Esophagus muscularis mucosa (tissue), 4 donors: Measurements from ENCODE around the gene PLEKHA6. TPM values are rescaled to one million over a fixed set of nuclear protein-coding genes. Genes with fewer than 3 reads are reported as not detected.

ENCODE experiments used
- DNase-seq: peaks from one replicate; pipeline ENCODE4 v3.0.0-alpha.2; 2017; ENCODE audit errors: extremely low spot score
- H3K27ac ChIP-seq, 4 donors: fragments of 200-600 bp; sonication (generic); replicated peaks in 1 of 4; 1 replicate in 3 of 4; 2 replicates in 1 of 4; pipeline ENCODE4 v1.5.1; 2016 to 2019; ENCODE audit warnings: mild to moderate bottlenecking in 1 of 4
- H3K27me3 ChIP-seq, 4 donors: fragments of 200-600 bp; sonication (generic); one replicate each; pipeline versions ENCODE4 v1.5.1 to v1.6.0; 2016 to 2019
- H3K36me3 ChIP-seq, 4 donors: fragments of 200-600 bp; sonication (generic); one replicate each; pipeline ENCODE4 v1.5.1; 2016 to 2019
- H3K4me1 ChIP-seq, 4 donors: fragments of 200-600 bp; sonication (generic); one replicate each; pipeline ENCODE4 v1.5.1; 2016 to 2019
- H3K4me3 ChIP-seq, 4 donors: fragments of 200-600 bp; sonication (generic); 1 replicate in 2 of 4; 2 replicates in 2 of 4; pipeline ENCODE4 v1.5.1; 2016 to 2019; ENCODE audit warnings: mild to moderate bottlenecking in 4 of 4, moderate library complexity in 1 of 4
- H3K9me3 ChIP-seq, 4 donors: fragments of 200-600 bp; sonication (generic); 1 replicate in 3 of 4; 2 replicates in 1 of 4; pipeline ENCODE4 v1.5.1; 2016 to 2019
- EP300 ChIP-seq: sonication (generic); formaldehyde crosslinking; IDR thresholded peaks from one replicate; pipeline ENCODE4 v1.6.1; 2017; ENCODE audit warnings: antibody characterized with exemption
- POLR2A ChIP-seq: fragments of 450-650 bp; IDR thresholded peaks from one replicate; pipeline ENCODE4 v1.6.1; 2017; ENCODE audit warnings: antibody characterized with exemption, moderate library complexity, mild to moderate bottlenecking, low read depth
- POLR2AphosphoS5 ChIP-seq, 2 donors: sonication (generic); formaldehyde crosslinking; IDR thresholded peaks; one replicate each; pipeline ENCODE4 v1.6.1; 2017; ENCODE audit warnings: antibody characterized with exemption in 2 of 2
- WGBS: methylation state at CpG from one replicate; pipeline ENCODE4 v1.1.5; 2018; 5-methylcytosine and 5-hydroxymethylcytosine counted together
- intact Hi-C: fragments of 100-400 bp; cut with DNase I; formaldehyde crosslinking; loops from one replicate; pipeline ENCODE4 v1.15.1; 2023
- total RNA-seq, 4 donors: library from RNA; depleted of rRNA; stranded (reverse); fragments of >200 nt; gene quantifications; one replicate each; pipeline versions ENCODE4 v1.1.0 to v1.2.1, GENCODE V29; 2016
- TF ChIP-seq, protein P1 (sequence below), 3 experiments: fragments of 200-600 bp in 2 of 3; fragments of 450-650 bp in 1 of 3; sonication (generic) in 2 of 3; IDR thresholded peaks; one replicate each; pipeline ENCODE4 v1.5.1; 2017 to 2019; ENCODE audit warnings: antibody characterized with exemption in 3 of 3, mild to moderate bottlenecking in 2 of 3, moderate library complexity in 1 of 3

PLEKHA6 gene, protein sequence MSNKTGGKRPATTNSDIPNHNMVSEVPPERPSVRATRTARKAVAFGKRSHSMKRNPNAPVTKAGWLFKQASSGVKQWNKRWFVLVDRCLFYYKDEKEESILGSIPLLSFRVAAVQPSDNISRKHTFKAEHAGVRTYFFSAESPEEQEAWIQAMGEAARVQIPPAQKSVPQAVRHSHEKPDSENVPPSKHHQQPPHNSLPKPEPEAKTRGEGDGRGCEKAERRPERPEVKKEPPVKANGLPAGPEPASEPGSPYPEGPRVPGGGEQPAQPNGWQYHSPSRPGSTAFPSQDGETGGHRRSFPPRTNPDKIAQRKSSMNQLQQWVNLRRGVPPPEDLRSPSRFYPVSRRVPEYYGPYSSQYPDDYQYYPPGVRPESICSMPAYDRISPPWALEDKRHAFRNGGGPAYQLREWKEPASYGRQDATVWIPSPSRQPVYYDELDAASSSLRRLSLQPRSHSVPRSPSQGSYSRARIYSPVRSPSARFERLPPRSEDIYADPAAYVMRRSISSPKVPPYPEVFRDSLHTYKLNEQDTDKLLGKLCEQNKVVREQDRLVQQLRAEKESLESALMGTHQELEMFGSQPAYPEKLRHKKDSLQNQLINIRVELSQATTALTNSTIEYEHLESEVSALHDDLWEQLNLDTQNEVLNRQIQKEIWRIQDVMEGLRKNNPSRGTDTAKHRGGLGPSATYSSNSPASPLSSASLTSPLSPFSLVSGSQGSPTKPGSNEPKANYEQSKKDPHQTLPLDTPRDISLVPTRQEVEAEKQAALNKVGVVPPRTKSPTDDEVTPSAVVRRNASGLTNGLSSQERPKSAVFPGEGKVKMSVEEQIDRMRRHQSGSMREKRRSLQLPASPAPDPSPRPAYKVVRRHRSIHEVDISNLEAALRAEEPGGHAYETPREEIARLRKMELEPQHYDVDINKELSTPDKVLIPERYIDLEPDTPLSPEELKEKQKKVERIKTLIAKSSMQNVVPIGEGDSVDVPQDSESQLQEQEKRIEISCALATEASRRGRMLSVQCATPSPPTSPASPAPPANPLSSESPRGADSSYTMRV
- total RNA-seq = 10 to 100 TPM; 11.9 to 22.4 (median 15.9) TPM

DNA sequence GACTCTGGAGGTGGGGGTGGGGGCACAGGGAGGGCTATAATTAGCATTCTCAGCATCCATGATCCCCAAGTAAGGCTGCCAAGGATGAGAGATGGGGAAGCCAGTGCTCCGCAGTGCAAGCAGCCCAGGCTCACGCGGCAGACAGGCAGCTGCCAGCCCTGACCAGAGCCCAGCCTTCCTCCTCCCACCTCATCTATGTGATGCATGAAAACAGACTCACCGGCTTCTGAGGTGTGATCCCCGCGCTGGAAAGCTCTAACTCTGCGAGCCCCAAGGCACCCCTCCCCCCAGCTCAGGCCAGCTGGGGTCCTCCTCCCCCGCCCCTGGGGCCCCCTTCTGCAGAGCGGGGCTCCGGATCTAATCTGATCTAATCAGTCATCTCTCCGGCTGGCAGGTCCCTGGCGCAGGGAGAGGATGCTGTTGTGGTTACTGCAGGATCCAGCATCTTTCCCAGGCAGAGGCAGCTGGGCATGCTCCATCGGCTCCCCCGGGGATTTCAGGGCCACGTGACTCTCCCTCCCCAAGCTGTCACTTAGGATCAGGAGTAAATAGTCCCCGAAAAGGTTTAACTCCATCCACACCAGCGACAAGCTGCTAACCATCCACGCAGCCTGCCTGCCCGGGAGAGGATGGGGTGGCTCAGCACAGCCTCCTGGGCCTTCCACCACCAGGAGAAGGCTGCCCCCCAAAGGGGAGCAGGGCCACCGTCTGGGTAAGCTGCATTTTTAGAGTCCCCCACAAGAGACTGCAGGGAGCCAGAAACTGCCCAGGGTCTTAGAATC lies at the start of gene PLEKHA6:
TSS of gene PLEKHA6 (minus strand) at position 456 of the 782 bp plus-strand sequence. CDS start 86,202 bp downstream, outside the sequence.
- H3K4me3 ChIP-seq = peak within 1 kb of the TSS in 3 of 4 donors; percentile 10 to 37 (median 14)
- H3K27me3 ChIP-seq = peaks cover 0 to 53% (median 3%) of the 10 kb centered on the region in 4 donors
- no peaks in the 10 kb centered on the region for H3K9me3 ChIP-seq
- TF ChIP-seq POLR2AphosphoS5 (IDR thresholded peaks at IDR 0.05) = no peak
- TF ChIP-seq, protein P1, sequence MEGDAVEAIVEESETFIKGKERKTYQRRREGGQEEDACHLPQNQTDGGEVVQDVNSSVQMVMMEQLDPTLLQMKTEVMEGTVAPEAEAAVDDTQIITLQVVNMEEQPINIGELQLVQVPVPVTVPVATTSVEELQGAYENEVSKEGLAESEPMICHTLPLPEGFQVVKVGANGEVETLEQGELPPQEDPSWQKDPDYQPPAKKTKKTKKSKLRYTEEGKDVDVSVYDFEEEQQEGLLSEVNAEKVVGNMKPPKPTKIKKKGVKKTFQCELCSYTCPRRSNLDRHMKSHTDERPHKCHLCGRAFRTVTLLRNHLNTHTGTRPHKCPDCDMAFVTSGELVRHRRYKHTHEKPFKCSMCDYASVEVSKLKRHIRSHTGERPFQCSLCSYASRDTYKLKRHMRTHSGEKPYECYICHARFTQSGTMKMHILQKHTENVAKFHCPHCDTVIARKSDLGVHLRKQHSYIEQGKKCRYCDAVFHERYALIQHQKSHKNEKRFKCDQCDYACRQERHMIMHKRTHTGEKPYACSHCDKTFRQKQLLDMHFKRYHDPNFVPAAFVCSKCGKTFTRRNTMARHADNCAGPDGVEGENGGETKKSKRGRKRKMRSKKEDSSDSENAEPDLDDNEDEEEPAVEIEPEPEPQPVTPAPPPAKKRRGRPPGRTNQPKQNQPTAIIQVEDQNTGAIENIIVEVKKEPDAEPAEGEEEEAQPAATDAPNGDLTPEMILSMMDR (IDR thresholded peaks at IDR 0.05) = peak in 1 of 3 experiments; percentile 19
- H3K27ac ChIP-seq = peak within 1 kb of the TSS in 2 of 4 donors; percentile 13 to 26
- intact Hi-C loops = loop anchor here (10.0 kb wide), 1 partner anchor 495 kb away; the partner anchor contains the start of gene SNRPE
- H3K4me1 ChIP-seq = peaks cover 26 to 33% (median 29%) of the 10 kb centered on the region in 4 donors
- 7% methylated on average over 10 of the region's 20 CpGs for WGBS
- DNase-seq = no peak
- H3K36me3 ChIP-seq = no peaks in the 10 kb centered on the region

DNA sequence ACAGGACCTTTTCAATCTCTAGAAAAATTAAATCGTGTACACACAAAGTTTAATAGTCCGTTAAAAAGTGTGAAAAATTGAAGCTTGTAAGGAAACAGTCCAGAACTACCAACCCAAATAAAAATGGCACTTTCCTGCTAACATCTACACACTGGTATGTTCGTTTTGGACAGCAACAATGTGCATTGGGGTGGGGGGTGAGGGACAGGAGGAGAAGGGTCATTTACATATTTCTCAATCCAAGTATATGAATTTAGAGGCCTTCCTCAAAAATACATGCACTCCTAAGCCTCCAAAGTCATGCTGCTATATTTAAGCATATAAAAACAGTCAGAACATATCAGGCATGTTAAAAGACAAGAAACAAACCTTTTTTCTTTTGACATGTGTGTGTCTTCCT lies 49.4 kb upstream of the PLEKHA6 start:
- H3K4me1 ChIP-seq = peaks cover 29 to 39% (median 37%) of the 10 kb centered on the region in 4 donors
- H3K9me3 ChIP-seq = no peaks in the 10 kb centered on the region
- peak; percentile 34 for DNase-seq
- peak overlapping the region; percentile 98 to 99 (median 98) for H3K27ac ChIP-seq
- H3K27me3 ChIP-seq = no peaks in the 10 kb centered on the region
- intact Hi-C loops = no loop called here
- no peak for TF ChIP-seq POLR2A
- TF ChIP-seq EP300 = no peak
- TF ChIP-seq POLR2AphosphoS5 (IDR thresholded peaks at IDR 0.05) = no peak
- TF ChIP-seq, protein P1 (IDR thresholded peaks at IDR 0.05) = no peak
- peaks cover 3 to 33% (median 14%) of the 10 kb centered on the region in 4 donors for H3K36me3 ChIP-seq
- WGBS = 0% methylated on average over 3 of the region's 3 CpGs
- H3K4me3 ChIP-seq = peak overlapping the region; percentile 71 to 98 (median 90)

DNA sequence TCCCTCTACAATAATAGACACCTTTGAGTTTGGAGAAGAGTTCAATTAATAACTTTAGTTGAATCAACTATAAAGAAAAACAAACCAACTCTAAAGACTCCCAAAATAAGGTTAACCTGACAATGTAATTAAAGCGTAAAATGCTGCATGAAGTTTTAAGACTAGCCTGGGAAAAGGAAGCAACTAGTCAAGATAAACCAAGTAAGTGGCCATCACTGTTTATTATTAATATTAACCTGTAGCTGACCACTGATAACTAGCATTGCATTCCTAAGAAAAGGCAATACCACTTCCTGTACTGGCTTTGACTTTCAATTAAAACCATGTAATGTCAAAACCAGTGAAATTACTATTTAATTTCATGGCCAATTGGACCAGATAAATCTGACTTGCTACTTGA lies 48.9 kb upstream of the PLEKHA6 start:
- peaks cover 29 to 44% (median 40%) of the 10 kb centered on the region in 4 donors for H3K4me1 ChIP-seq

More for the DNA sequence above, 48.9 kb upstream of the PLEKHA6 start:
- 0% methylated on average over 1 of the region's 1 CpG for WGBS
- intact Hi-C loops = no loop called here
- H3K36me3 ChIP-seq = peaks cover 8 to 39% (median 18%) of the 10 kb centered on the region in 4 donors
- peak overlapping the region; percentile 71 to 98 (median 90) for H3K4me3 ChIP-seq
- H3K9me3 ChIP-seq = no peaks in the 10 kb centered on the region
- peak overlapping the region; percentile 98 to 99 (median 98) for H3K27ac ChIP-seq
- H3K27me3 ChIP-seq = no peaks in the 10 kb centered on the region
- no peak for DNase-seq
- TF ChIP-seq POLR2A (no peak), POLR2AphosphoS5 (IDR thresholded peaks at IDR 0.05) (no peak), EP300 (no peak)
- TF ChIP-seq, protein P1 (IDR thresholded peaks at IDR 0.05) = no peak
